HTERT RPE-1 (cell line): ENCODE data around the gene PPP2R5B.

Source experiments
- in situ Hi-C: fragments of 300-500 bp; cut with MboI; formaldehyde crosslinking; loops from 4 replicates; pipeline ENCODE4 v1.14.3; 2020; ENCODE audit warnings: low sequenced_read_pairs

The PPP2R5B gene

DNA sequence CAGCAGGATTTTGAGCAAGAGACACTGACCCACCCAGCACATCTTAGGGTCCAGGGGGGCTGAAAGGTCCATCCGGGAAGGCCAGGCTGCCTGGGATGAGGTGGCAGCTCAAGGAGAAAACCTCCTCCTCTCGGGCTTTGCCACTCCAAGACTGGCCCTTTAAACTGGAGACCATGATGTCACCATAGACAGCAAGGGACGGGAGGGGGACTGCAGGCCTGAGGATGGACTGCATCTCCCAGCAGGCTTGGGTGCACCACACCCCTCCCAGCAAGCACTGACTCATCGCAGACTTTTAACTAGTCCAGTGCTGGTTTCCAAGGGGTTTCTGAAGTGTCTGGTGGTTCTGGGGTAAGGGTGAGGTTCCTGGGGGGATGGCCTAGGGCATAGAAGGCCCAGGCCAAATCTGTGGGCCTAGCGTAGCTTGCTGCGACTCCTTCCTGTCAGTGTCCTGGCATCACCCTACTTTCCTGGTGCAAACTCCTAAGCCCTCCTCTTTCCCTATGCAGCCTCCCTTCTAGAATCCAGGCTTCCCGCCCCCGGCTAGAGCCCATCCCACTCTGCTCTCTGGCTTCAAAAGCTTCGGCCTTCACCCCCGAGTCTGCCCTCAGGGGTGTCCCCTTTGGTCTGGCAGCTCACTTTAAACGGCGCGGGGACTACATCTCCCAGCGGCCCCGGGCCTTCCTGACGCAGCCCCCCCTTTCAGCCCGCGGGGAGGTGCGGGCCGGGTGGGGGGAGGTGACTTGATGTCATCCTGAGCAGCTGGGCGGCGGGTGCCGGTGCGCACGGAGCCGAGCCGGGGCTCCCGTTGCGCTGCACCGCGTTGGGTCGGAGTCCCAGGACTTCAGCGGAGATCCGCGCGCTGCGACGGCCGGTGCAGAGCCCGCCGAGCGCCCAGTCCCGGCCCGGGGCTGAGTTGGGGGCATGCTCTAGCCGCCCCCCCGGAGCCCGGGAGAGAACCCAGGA is at the start of gene PPP2R5B:
Gene PPP2R5B (plus strand): TSS at position 746 of the 966 bp plus-strand sequence. CDS start 1,046 bp downstream, outside the sequence.
- in situ Hi-C loops: no loop called here

DNA sequence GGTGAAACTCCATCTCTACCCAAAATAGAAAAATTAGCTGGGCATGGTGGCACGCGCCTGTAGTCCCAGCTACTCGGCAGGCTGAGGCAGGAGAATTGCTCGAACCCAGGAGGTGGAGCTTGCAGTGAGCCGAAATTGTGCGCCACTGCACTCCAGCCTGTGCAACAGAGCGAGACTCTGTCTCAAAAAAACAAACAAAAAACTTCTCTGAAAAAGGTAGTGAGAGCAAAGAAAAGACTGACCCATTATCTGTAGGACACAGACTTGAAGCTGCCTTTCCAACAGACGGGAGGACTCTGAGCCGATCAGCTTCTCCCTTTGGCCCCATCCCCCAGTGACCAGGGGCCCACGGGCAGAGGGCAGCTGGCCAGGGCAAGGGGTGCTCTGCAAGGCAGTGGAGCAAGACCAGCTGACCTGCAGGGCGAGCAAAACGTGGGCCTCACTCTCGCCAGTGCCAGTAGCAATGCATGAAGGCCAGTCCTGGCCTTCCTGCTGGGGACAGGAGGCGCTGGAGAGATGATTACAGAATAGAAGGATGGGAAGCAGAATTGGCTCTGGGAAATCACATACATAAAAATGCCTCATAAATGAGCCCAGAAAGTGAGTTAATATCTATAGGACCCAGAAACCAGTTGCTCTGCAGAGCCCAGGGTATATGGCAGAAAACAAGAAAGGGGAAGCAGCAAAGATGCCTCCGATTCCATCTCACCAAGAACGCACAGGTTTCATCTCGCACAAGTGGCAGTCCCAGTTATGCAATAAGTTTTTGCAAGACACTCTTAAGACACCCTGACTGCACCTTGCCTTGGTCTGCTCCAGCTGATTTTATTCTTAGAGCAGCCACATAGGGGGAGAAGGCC is 48.9 kb upstream of the PPP2R5B start:
- in situ Hi-C loops: no loop called here

DNA sequence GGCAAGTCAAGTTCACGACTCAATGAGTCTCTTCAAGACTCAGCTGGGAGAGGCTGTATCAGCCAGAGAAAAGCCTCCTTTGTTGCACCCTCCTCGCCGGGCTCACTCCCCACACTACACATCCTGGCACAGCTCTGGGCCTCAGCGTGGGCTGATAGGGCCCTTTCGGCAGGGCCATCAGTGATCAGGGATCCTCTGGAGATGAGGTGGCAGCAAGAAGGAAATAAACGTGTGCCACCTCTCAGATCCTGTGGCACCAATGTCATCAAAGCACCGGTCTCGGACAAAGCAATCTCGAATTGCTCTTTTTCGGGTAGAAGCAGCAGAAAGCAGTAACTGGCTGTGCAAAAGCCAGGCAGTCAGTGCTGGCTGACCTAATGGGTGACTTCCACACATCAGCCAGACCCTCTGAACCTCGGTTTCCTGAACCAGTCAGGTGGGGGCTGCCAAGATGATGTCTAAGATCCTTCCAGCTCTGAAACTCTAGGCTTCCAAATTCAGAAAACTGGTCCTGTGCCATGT is 48.2 kb upstream of the PPP2R5B start:
- in situ Hi-C loops: no loop called here

DNA sequence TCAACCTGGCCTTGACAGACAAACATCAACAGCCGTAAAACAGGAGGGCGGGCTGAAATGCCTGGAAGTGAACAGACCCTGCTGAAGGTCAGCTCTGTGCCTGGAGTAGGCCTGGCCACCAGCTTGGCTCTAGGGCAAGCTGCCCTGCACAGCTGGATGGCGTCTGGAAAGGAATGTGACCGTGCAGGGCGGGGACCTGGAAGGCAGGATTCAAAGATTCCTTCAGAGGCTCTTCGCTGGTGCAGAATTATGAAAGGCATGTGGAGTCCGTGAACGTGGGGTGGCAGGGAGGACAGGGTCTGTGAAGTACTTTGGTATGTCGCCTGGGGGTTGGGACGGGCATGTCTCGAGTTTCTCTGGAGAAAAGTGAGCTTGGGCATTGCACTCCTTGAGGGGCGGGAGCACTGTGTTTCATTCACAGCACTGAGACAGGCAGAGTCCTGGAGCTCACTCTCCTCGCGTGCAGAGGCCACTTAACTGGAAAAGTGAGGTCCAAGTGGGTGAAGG is 47.6 kb upstream of the PPP2R5B start:
- in situ Hi-C loops: no loop called here

DNA sequence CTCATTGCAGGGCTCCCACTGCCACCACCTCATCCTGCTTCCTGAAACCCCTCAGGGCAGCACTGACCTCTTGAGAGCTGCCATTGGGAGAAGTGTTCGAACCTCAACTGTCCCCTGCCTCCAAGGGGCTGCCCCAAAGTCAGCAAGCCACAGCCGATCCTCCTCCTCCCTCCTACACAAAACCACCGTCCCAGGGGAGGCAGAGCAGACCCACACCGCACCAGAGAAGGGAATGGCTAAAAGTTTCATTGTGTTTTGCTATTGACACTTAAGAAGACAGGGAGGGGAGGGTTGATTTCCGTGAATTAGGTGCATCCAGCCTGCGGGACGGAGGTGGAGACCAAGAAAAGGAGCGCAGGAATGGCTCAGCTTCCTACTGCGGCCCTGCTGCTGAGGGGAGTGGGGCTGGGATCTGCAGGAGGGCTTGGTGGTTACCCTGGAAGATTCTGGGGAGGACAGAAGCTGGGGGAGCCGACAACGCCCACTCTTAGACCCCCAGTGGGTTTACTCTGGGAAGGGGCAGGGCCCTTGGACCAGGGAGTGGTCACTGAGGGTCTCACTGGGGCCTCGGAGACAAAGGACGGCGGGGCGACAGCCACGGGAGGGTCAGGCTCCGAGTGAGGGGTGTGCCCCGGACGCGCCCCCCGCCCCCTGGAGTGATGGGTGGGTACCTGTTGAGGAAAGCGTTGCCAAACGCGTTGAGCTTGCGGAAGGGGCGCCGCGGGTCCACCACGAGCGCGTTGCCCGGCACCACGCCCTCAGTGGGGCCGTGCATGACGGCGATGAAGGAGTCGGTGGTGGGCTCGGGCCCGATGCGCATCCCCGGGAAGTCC is 46.9 kb upstream of the PPP2R5B start:
- in situ Hi-C loops: no loop called here

DNA sequence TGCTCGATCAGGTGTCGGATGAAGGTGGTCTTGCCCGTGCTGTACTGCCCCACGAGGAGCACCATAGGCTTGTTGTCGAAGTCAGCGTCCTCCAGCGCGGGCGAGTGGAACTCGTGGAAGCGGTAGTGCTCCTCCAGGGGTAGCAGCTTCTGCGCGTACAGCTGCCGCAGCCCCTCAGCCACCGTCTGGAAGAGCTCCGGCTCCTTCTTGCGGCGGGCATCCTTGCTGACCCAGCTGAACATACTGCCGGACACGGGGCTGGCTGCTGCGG is 46.3 kb upstream of the PPP2R5B start:
- in situ Hi-C loops: no loop called here

DNA sequence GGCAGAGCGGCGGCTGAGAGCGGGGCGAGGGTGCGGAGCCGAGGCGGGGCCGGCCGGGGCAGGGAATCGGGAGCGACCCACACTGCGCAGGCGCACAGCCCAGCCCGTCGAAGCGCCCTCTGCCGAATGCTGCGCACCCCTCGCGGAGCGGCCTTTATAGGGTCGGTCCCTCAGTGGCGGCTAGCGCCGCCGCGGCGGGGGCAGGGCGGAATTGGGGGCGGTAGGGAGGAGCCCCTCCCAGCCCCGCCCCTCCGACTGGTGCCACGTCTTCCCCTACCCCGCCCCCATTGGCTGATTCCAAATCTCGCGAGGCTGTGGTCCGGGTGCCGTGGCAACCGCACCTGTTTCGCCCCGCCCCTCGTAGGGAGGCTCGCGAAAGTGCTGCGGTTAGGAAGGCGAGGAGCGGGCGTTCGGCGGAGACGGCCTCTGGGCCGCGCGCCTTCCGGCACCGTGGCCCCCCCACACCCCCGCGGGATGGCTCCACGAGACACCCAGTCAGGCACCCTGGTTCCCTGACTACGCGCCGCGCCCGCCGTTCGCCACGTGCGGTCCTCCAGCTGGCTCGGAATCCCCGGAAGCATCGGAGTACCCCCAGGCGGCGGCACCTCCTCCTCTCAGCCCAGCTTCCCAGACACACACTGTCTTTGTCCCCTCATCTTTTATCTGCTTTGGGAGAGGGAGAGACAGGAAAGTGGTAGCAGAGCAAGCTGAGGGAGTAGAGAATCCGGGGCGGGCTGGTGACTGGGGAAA is 45.8 kb upstream of the PPP2R5B start, which contains the start of gene EHD1:
Gene EHD1 (minus strand): TSS at position 128 of the 750 bp plus-strand sequence. CDS start 157 bp downstream, outside the sequence.
- in situ Hi-C loops: no loop called here

DNA sequence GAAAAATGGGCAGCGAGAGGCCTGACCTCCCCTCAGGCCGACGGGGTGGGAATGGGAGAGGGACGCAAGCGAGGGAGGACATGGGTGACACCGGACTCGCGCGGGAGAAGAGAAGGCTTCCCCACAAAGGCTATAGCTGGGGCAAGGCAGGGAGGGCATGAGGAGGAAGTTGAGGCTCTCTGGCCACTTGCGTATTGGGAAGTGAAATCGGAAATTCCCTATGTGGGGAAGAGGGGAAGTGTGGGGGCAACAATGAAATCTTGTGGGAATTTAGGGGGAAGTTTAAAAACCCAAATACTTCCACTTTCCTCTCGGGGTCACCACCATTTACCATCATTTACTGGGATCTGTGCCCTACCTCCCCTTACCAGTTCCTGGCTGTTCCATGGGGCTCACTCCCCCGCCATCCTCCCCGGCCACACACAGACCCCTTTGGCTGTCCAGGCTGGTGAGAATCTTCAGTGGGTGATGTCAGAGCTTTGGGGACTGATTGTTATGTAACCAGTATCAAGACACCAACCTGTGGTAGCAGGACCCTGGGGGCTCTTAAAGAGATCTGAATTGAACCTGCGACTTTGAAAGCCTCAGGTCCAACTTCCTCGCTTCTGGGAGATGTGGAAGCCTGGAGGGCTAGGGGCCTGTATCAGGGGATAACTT is 45.1 kb upstream of the PPP2R5B start:
- in situ Hi-C loops: no loop called here

DNA sequence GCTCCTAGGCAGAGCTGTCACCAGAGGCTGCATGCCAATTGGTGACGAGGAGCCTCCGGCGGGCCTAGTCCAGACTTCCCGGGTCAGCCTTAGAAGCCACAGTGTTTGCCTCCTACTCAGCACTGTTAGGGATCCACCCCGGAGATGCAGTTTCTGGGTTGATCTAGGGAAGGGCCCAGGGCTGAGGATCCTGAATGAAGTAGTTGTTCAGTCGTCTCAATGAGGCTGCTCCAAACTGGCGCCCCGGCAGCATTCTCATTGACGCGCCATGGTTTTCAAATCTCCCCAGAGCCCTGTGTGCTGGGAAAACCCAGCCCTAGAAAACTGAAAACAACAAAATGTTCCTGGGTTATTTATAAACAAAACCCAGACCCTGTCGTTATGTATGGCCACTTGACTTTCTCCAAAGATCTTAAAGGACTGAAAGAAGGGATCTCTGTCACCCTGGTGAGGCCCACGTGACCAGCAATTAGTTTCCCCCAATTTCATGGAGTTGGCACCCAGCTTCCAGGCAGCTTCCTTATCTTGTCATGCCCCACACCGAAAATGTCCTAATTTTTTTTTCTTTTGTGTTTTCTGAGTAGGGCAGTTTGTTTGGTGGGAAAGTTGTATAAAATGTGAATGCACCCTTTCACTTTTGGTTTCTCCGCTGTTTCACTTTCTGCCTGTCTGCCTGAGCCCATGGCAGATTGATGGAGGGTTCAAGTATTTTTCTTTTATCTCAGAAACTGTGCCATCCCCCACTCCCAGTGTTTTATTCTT is 44.1 kb upstream of the PPP2R5B start:
- in situ Hi-C loops: no loop called here

DNA sequence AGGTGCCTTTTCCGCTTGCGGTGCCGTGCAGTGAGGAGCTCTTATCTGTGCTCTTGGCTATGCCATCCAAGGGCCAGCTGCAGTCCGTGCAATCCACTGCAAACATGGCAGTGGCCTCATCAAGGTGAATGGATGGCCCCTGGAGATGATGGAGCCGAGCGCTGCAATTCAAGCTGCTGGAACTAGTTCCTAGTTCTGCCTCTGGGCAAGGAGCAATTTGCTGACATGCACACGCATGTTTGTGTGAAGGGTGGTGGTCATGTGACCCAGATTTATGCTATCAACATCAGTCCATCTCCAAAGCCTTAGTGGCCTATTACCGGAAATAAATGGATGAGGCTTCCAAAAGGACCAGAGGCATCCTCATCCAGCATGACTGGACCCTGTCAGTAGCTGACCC is 43.0 kb upstream of the PPP2R5B start:
- in situ Hi-C loops: no loop called here

DNA sequence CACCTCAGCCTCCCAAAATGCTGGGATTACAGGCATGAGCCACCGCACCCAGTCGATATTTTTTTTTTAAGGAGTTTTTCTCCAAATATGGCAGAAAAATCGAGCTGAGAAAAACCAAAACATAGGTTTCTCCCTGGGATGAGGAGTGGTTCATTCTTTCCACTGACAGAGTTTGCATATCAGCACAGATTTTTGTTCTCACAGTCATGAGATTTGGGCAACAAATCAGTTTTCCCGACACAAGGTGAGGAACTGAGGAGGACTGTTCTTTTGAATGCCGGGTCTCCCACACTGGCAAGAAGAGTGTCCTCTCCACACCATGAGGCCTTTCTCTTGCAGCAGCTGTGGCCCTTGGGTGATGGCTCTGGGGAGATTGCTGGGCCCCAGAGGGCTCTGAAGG is 42.2 kb upstream of the PPP2R5B start:
- in situ Hi-C loops: no loop called here

DNA sequence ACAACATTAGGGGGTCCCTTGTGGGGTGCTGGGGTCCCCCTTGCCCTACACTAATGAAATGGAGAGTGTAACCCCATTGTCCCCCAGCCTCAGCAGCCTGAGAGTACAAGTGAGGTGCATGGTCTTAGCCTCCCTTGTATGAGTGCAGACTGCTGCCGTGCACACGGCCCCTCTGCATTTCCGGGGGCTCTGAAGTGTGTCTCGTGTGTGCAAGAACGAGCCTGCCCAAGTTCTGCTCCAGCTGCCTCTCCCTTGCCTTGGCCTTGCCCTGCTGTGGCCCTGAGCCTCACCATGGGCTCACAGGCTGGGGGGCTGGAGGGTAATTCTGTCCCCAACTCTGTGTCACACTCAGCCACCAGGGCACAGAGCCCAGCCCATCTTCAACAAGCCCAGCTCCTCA is 40.9 kb upstream of the PPP2R5B start:
- in situ Hi-C loops: no loop called here

DNA sequence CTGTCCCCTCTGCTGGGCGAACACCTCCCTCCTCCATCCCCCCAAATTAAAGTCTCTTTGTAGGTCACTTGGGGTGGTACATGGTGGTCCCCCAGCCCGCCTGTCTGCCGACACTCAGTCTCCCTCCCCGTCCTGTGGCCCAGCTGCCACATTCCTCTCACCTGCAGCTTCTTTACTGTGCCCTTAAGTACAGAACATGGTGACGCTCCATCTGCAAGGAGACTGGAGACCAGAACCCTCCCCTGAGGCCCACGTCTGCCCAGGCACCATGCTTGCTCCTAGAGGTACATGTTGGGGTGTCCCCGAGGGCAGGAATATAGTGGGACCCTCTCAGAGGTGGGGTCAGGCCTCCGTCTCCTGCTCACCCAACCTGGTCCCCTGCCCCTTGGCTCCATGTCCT is 40.5 kb upstream of the PPP2R5B start:
- in situ Hi-C loops: no loop called here

DNA sequence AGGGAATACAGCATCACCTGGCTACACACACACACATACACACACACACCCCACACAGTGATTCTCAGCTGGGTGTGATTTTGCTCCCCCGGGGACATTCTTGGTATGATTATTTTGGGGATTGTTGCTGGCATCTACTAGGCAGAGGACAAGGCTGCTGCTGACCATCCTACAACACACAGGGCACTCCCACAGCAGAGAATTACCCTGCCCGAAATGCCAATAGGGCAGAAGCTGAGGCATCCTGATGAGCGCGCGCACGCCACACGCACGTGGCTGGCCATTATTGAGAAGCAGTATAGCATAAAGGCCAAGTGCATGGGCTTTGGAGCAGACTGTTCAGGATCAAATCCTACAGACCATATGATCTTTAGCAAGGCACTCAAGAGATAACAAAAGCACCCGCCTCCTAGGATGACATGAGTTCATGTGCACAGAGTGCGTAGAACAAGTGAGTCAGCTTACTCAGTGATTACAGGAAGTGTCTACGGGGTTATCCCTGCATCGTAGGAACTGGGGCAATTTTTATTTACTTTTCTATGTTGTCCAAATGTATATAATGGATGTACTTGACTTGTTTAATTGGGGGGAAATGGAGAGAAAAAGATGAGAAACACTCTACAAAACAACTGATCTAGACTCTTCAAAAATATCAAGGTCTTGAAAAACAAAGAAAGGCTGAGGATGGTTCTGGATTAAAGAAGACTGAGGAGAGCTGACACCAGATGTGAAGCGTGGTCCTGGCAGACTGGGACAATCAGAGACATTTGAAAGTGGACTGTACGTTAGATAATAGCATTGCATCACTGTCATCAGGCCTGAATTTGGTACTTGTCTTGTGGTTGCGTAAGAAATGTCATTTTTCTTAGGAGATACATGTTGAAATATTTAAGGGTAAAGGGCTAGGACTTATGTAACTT is 38.9 kb upstream of the PPP2R5B start:
- in situ Hi-C loops: no loop called here

DNA sequence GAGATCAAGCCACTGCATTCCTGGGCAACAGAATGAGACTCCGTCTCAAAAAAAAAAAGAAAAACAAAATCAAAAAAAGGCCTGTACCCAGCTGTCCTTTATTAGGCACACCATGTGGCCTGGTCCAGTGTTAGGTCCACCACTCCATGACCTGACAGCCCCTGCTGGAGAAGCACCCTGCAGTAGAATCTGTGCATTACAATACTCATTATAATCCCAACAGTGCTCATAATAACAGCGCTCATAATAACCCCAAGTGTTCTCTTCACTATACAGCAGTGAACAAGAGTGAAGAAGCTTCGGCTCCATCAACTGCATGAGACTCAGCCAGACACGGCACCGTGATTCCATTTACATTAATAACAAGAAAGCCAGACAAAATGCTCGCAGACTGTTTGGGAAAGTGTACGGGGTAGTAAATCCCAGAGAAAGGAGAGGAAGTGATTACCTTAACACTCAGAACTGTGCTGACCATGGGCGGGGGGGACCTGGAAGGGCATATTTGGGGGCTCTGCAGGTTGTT is 37.2 kb upstream of the PPP2R5B start:
- in situ Hi-C loops: no loop called here

DNA sequence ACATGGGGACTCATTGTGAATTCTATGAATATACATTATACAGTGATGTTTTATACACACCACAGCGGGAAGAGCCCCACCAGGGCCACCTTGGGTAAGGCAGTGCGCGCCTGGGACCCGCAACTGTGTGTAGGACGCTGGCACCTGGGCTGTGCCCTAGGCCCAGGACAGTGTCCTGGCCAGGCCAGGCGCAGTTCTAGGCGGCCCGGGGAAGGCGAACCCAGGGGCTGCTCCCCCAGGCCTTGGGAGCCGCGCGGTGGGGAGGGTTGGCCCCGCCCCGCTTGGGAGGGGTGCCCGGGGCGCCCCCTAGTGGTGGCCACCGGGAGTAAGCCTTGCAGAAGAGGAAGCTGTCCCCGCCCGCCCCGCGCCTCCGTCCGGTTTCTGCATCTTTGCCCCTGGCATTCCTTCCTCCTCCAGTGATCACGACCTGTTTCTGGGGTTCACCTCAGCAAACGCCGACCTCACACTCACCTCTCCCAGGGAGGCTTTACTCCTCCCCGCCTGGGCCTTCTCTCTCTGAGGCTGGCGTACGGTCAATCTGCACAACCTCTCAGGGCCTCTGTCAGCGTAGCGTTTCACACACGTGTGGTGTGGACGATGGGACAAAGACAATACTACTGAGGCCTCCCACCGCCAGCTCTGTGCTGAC is 36.6 kb upstream of the PPP2R5B start:
- in situ Hi-C loops: no loop called here

DNA sequence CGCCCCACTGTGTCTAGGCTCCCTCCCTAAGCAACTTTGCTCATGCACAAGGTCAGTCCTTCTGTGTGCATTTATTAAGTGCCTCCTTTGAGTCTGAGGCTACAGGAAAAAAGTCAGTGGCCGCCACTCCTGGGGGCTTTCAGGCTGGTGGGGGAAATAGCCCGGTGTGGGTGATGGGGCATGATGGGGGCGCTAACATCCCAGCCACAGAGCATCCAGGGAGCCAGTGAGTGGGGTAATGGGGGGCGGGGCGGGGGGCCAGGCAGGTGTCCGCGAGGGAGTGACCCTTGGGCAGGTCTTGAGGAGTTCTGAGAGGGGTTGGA is 36.1 kb upstream of the PPP2R5B start:
- in situ Hi-C loops: no loop called here
